NB4 (cell line): ENCODE data around the gene CD96.
"Not testable (repeated sequence)": the region's sequence is repeated elsewhere in the genome, so short reads cannot be mapped to it uniquely, and the experiment has no call there.

Experiments
- DNase-seq: peaks from one replicate; pipeline ENCODE4 v3.0.0; 2010; ENCODE audit warnings: low read depth
- H3K4me3 ChIP-seq: one replicate; pipeline ENCODE4 v1.5.1; 2011; ENCODE audit warnings: mild to moderate bottlenecking, low read depth, low read length, moderate library complexity
- MYC ChIP-seq: IDR thresholded peaks from 2 replicates; pipeline ENCODE4 v1.6.1; 2011; ENCODE audit warnings: low read depth, low read length
- POLR2A ChIP-seq: IDR thresholded peaks from 2 replicates; pipeline ENCODE4 v1.6.1; 2011; ENCODE audit warnings: mild to moderate bottlenecking; ENCODE audit not compliant: insufficient read length; ENCODE audit errors: extremely low read depth
- TF ChIP-seq, protein P1 (sequence below): IDR thresholded peaks from 2 replicates; pipeline ENCODE4 v1.6.1; 2011; ENCODE audit warnings: low read depth, low read length
- TF ChIP-seq, protein P2 (sequence below): IDR thresholded peaks from one replicate; pipeline ENCODE4 v1.5.1; 2012; ENCODE audit warnings: low read depth, low read length

The CD96 gene

DNA sequence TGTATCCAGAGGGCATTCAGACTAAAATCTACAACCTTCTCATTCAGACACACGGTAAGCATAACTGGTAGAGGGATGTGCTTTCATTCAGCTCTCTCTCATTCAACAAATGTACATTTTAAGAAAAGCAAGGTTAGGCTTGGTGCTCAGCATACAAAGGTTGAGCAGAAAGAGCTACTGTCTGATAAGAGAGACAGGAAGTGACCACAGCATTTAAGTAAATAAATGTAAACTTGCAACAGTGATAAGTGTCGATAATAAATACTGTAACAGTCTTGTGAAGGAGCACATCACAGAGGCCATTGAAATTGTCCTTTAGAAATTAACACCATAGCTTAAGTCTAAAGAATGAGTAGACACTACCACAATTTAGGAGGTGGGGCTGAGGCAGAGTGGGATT, 3.4 kb downstream of the CD96 start:
- no peak overlapping the region for H3K4me3 ChIP-seq
- DNase-seq: no peak
- TF ChIP-seq POLR2A (no peak), MYC (no peak)
- TF ChIP-seq, protein P1, sequence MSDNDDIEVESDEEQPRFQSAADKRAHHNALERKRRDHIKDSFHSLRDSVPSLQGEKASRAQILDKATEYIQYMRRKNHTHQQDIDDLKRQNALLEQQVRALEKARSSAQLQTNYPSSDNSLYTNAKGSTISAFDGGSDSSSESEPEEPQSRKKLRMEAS: no peak
- TF ChIP-seq, protein P2, sequence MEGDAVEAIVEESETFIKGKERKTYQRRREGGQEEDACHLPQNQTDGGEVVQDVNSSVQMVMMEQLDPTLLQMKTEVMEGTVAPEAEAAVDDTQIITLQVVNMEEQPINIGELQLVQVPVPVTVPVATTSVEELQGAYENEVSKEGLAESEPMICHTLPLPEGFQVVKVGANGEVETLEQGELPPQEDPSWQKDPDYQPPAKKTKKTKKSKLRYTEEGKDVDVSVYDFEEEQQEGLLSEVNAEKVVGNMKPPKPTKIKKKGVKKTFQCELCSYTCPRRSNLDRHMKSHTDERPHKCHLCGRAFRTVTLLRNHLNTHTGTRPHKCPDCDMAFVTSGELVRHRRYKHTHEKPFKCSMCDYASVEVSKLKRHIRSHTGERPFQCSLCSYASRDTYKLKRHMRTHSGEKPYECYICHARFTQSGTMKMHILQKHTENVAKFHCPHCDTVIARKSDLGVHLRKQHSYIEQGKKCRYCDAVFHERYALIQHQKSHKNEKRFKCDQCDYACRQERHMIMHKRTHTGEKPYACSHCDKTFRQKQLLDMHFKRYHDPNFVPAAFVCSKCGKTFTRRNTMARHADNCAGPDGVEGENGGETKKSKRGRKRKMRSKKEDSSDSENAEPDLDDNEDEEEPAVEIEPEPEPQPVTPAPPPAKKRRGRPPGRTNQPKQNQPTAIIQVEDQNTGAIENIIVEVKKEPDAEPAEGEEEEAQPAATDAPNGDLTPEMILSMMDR: no peak

DNA sequence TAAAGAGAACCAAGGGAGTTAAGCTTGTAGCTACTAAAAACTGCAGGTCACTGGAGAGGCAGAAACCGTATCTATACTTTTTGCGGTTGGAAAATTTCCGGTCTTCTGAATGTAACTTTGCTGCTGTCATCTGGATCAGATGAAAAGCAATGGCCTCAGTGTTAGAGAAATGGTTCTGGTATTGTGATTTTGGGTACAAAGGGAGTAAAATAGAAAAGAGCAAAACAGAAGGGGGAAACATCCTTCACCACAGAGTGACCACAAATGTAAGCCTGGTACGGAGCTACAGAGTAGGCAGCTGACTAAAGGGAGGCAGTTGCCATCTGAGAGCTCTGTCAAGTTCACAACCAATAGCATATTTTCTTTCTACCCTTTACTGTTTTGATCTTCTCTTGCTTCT, 5.6 kb downstream of the CD96 start:
- peak; percentile 14 for DNase-seq
- H3K4me3 ChIP-seq: no peak overlapping the region
- TF ChIP-seq, protein P1: no peak
- TF ChIP-seq MYC (no peak), POLR2A (no peak)
- TF ChIP-seq, protein P2: no peak

DNA sequence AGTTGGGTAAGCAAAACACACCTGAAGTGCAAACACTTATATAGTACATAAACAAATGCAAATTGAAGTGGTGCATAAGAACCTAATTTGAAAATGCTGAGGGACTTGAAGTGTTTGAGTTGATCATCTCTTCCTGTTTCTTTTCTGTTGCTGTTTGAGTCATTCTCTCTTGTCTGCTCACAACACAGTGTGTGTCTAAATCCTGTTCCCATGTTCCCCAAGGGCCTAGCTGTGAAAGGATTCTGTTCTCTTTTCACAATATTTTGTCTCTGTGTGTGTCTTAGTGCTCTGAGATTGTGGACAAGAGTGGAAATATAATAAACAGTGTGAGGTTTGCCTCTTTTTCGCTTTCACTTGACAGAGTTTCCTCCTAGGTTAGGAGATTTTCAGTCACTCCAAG, 6.1 kb downstream of the CD96 start:
- peak; percentile 9 for DNase-seq
- H3K4me3 ChIP-seq: no peak overlapping the region
- no peak for TF ChIP-seq POLR2A
- TF ChIP-seq MYC: no peak
- TF ChIP-seq, protein P2: no peak
- TF ChIP-seq, protein P1: no peak

DNA sequence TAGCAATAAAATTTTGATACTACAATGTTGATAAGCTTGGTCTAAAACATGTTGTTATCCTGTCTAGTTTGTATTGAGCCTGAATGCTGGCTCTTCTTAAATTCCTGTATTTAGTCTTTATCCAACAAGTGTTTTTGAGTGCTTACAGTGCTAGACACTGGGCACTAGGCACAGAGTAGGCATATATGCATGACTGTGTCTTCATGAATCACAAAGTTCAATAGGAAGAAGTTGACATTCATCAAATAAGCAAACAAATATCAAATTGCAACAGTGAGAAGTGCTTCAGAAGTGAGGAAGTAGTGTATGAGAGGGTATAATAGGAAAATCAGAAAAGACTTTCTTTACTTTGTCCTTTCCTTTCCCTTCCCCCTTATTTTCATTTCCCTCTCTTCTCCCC, 6.8 kb downstream of the CD96 start:
- H3K4me3 ChIP-seq: no peak overlapping the region
- no peak for DNase-seq
- TF ChIP-seq, protein P1: no peak

DNA sequence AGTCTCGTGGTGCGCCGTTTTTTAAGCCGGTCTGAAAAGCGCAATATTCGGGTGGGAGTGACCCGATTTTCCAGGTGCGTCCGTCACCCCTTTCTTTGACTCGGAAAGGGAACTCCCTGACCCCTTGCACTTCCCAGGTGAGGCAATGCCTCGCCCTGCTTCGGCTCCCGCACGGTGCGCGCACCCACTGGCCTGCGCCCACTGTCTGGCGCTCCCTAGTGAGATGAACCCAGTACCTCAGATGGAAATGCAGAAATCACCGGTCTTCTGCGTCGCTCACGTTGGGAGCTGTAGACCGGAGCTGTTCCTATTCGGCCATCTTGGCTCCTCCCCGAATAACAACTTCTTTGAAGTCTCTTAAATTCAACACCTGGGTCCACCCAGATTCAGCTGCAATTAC, 19.9 kb downstream of the CD96 start:
- not testable (repeated sequence) for H3K4me3 ChIP-seq, DNase-seq

DNA sequence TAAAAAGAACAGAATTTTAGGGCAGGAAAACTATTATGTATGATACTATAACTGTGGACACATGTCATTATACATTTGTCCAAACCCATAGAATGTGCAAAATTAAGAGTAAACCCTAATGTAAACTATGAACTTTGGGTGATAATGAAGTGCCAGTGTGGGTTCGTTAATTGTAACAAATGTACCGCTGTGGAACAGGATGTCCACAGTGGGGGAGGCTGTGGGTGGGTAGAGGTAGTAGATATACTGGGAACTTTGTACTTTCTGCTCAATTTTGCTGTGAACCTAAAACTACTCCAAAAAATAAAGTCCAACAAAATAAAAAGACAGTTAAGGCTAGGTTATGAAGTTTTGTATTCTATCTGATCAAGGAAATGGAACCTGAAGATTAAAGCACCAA, 24.8 kb downstream of the CD96 start:
- TF ChIP-seq POLR2A (no peak), MYC (no peak)
- TF ChIP-seq, protein P2: no peak
- TF ChIP-seq, protein P1: no peak

DNA sequence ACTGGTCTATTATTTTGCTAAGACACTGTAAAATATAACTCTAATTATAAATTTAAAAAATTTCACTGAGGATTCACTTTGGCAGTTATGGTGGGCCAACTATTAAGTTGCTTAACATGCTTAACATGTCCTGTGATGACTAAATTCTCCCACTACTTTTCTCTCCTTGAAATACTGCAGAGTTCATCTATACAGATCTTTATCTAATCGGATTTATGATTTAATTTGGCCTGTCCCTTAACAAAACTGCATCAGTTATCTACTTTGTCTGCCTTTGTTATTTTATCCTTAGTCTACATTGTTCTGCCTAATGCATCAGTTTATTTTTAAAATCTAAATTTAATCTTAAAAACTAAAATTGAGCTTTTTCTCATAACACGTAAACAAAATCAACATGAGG, 26.4 kb downstream of the CD96 start:
- TF ChIP-seq, protein P1: no peak
- DNase-seq: no peak
- no peak overlapping the region for H3K4me3 ChIP-seq

More for the DNA sequence above, 24.8 kb downstream of the CD96 start:
- DNase-seq: no peak
- no peak overlapping the region for H3K4me3 ChIP-seq
